Activated naive CD8-positive, alpha-beta T cell treated with anti-CD3 and anti-CD28 coated beads, Interleukin-2, amount 50 U/mL, for 16 hours (primary cell): ENCODE data around the gene CCDC149.

Experiments
- DNase-seq: peaks from one replicate; pipeline ENCODE4 v3.0.0-alpha.2; 2020; ENCODE audit warnings: low read depth, low spot score

The CCDC149 gene

DNA sequence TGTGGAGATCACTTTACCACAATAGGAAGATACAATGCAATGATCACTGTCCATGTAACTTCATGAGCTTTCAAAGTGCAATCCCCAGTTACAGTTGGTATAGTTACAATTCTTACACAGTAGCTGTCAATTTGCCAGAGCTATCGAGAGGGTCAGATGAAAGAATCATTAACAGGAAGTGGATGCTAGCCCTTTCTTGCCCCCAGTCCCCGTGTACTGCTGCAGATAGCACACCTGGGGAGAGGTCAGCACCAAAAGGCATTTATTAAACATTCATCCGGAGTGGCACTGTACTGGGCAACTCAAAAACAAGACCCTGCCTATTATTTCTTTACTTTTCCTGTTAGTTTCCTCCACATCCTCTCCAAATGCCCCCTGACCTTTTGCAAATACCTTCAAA, 69.7 kb downstream of the CCDC149 start:
- DNase-seq = no peak

DNA sequence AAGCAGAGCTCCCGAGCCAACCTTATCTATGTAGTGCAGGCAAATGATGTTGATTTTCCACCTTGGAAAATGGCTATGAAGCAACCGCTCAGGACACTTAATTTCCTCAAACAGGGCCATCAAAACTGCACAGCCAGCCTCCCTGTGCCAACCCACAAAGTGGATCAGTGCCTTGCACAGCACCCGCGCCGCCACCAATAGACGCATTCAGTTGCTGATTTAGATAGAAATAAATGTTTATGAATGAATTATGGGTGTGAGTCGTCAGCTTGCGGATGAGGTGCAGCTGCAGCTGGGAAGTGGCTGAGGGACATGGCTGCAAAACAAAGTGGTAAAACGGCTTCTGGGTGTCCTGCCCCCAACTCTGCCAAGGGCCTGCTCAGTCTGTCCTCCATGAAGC, 70.5 kb downstream of the CCDC149 start:
- DNase-seq = no peak

DNA sequence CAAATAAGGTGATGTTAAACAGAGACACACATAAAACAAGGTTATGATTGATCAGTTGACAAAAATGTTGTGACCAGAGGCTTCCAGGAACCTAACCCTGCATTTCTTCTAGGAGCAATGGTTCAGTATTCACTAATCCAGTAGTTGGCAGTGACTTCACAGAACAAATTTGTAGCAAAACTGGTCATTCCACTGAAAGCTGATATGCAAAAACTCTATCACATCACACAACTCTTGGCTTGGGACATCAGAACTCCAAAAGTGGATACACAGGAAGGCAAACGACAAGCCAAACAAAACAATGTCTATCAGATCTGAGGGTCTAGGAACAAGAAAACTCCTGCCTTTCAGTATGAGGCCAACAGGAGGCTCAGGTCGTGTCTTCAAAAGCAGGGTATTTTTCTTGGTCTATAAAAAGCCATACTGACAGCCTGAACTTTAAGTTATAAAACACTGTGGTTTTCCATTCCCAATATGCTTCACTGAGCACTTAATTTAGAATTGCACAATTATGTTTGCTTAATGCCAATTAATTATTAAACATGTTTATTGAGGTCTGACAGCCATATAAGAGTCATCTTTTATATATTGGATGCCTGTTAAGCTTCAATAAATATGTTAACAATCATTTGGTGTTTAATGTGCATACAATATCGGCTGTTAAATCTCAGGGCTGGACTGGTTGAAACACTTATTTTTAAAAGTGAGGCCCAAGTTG, 71.9 kb downstream of the CCDC149 start:
- DNase-seq = no peak

DNA sequence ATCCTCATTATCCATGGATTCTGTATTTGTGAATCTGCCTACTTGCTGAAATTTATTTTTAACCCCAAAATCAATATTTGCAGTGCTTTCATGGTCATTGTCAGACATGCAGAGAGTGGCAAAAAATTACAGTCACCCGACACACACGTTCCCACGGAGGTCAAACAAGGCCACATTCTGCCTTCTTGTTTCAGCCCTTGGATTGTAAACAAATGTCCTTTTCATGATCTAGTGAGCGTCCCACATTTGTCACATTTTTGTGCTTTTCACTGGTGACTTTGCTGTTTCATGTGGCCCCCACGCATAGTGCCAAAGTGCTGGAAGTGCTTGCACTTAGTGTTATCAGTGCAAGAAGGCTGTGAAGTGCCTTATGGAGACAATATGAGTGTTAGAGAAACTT, 72.5 kb downstream of the CCDC149 start:
- DNase-seq = no peak

DNA sequence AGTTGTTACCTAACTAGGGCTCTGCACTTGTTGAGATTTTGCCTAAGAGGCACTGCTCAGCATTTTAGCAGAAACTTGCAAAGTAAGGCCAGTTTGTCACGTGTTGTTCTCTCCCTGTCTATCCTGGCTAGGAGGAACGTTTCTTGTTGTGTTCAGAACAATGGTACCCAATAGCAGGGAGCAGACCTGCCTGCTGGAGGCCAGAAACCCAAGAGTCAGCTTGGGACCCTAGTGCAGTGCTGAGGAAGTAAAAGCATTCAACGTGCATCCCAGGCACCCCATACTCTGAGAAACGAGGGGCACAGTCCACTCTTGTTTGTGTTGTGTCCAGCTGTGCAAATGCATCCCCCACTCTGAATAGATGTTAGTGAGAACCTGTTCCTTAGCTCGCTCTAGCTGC, 75.1 kb downstream of the CCDC149 start:
- no peak for DNase-seq

DNA sequence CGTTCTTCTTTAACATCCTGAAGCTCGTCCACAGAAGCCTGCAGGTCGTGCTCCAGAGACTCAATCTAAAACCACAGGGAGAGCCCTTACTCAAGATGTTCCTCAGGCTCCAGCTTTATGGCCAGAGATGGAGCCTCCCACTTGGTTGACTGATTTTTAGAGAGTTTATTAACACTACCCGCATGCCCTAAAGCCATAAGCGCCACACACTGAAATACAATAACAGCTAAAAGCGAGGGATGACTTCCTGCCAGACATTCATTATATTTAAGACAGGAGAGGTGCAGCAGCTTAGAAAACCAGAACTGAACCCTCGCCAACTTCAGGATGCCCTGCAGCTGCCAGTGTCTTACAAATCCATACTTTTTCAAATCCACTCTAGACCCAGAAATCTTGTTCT, 75.5 kb downstream of the CCDC149 start:
- DNase-seq = no peak

DNA sequence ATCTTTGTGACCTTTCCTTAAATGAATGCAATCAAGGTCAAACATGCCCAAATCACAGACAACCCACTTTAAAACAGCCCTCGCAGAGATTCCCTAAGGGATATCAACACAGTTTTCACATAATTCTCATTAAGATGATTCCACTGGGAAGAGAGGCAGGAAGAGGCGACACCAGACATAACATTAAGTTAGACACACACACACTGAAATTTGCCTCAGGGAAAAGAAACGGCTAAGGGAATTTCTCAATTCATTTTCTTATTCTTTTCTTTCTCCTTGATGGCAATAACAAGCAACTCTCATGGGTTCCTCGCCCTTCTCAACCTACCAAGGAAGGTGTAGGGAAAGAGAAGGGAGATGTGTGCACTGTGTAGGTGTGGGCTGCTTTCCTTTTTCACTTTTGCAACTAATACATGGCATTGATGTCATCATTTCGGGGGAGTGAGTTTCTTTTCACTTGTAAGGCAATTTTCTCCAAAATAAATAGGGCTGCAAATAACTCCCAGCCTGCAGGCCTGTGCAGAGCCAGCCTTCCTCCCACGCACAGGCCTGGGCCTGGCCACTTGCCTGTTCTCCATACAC, 76.1 kb downstream of the CCDC149 start:
- DNase-seq = no peak

DNA sequence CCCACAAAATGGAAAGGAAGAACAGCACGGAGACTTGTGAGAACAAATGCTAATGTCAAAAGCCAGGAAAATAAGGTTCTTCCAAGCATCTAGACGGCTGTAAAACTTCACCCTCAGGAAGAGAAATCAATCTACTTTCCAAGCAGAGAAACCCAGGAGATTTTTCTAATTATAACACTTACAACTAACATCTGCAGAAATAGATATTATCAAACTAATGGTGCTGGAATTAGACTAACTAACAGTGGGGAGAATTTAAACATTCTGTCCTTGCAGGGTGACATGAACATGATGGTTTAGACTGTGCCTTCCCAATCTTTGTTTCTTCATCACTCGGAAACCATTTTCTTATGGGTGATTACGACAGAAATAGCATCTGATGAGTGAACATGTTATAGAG, 77.1 kb downstream of the CCDC149 start:
- no peak for DNase-seq

DNA sequence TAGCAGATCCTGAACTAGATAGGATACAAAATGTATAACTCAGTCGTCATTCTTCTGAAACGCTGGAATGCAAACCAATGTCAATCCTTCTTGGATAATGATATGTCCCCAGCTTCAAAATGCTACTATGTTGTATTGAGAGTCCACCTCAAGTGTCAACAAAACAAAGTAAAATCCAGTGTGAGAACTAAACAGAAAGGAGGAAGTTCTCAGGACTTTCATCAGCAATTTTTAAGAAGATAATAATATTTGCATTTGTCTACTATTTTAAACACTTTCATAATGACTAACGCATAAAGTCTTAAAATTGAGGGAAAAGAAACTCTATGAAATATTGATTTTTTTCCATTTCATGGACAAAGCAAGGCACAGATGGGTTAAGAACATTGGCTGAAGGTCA, 81.2 kb downstream of the CCDC149 start:
- DNase-seq = no peak

DNA sequence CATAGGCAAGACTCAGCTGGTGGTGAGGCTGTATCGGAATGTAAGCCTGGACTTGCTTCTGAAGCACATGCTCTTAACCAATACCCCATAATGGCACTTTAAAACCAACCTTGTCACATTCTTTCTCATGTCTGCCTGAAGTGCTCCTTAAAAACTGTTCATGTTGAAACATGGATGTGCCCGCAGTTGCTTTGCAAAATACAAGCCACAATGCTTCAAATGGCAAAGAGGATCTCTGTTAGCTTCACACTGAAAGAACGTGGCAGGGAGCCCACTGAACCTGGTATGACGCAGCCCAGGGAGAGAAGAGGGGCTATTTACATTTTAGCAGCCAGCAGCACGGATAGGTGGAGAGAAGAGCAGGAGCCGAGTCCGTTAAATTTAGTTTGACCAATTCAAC, 88.1 kb downstream of the CCDC149 start:
- DNase-seq = no peak

DNA sequence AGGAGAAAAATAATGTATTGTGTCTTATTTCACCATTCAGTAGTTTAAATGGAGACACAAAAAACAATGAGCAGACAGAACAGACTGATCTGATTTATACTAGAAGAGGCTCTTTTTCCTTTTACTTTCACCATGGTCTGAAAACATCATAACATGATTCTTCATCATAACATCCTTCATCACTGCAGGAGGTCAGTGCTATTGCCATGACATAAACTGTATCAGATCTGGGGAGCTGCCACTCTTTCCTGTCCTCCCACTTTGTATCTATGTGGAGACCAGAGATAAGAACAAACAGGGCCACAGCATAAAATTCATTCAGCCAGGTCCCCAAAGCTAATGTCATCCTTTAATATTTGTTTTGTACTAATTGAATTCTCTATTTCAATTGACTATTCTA, 92.3 kb downstream of the CCDC149 start:
- DNase-seq = no peak

DNA sequence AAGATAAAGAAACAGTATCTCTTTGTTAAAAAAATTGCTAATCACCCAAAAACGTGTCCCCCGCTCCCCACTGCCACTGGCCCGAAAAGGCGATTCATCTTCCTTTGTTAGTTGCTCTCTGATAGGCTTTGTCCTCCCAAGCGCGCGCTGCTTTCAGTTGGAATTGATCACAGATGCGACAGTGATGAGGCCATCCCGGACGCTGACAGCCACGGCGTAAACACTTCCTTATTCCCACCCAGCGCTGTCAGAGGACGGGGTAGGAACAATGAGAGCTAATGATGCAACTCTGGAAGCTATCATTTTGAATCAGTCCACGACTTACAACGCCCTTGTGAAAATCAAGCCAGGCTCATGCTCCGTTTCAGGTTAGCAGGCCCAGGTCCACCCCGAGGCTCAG, 96.0 kb downstream of the CCDC149 start:
- DNase-seq = no peak

DNA sequence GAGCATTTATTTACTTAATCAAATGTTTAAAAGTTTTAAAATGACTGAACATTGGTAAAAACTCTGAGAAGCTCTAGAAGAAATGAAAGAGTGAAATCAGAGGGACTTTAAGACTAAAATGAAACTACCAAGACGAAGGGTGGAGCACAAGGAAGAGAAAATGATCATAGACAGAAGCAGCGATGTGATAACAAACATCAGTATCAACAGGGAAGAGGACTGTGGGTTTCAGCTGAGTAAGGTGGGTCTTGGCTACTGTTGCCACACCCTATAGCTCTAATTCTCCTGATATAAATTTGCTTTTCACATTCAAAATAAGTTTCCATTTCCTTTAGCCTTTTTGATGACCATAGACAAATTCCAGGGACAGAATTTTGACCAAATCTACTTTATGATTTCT, 99.1 kb downstream of the CCDC149 start:
- no peak for DNase-seq

DNA sequence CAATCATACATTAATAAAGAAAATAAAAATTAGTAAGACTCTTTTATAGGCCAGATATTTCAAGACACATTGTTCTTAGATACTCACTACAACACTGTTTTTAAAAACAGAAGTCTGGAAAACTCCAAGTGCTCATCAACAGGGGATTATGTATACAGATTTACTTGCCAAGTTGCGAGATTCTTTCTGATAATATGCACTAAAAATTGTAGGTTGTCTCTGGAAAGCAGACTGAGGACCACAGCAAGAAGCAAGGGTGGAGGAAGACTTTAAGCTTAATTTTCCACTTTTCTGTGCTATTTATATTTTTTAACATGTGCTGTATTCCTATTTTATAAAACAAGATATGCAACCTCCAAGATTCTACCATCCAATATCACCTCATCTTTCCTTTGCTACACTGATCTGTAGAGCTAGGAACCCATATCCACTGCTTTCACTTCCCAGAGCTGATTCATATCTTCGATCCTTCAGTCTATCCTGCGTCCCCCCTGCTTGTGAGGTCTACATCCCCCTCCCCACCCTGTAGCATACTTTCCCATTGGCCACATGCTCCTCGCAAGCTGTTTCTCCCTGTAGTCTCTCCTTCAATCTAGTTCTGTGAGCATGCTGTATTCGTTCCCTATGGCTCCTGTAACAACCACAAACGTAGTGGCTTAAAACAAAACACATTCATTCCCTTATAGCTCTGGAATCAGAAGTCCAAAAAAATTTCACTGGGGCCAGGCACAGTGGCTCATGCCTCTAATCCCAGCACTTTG, 101.8 kb downstream of the CCDC149 start:
- DNase-seq = no peak

DNA sequence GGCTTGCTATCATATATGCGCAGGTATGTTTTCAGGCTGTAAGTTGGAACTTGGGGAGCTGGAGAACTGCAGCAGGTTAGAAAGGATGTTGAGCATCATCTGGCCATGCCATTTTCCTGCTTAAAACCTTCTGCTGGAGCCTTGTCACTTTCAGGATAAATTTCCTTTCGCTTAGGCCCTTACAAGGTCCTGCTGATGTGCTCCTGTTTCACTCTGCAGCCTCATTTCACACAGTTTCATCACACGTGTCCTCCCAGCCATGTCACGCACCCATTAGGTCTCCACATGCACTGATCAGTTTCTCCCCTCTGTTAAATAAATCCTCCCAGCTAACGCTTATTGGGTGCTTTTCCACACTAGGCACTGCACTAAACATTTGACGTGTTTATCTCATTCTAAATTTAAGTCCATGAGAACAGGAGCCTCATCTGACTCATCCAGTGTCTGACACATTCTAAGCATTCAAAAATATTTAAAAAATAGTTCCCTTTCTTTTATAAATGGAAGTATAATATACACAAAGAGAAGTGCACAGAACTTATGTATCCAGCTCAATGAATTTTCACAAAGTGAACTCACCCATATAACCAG, 102.9 kb downstream of the CCDC149 start:
- DNase-seq = no peak

DNA sequence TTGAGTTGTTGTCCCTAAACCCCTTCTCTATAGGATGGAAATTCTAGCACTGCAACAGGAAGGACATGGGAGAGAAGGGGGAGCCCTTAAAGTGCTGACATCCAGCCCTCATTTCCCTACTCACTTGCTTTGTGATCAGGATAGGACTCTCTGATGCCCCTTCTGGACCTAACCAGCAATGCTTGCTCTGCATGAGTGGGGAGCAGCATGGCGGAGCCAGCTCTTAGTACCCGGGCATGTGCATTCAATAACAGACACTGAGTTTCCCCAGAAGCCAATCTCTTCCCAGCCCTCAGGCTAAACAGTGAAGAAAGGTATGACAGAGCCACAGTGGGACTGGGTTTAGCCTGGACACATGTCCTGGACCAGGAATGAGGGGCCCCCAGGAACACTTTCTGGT, 103.5 kb downstream of the CCDC149 start:
- no peak for DNase-seq

DNA sequence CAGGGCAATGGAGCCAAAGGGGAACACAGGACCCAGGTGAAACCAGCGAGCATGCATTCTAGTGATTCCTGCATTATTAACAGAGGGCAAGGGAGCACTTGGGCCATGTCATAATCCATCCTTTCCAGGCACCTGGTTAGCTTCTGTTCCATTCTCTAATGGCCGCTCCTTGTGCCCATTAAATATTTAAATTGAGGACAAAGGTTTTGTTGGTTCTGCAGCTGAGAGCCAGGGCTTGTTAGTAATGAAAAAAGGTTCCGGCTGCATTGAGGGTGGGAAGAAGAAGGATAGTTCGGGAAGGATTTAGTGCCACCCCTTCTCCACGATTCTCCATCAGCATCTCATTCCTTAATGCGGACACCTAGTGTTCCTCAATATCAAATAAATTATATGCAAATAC, 103.9 kb downstream of the CCDC149 start:
- no peak for DNase-seq

DNA sequence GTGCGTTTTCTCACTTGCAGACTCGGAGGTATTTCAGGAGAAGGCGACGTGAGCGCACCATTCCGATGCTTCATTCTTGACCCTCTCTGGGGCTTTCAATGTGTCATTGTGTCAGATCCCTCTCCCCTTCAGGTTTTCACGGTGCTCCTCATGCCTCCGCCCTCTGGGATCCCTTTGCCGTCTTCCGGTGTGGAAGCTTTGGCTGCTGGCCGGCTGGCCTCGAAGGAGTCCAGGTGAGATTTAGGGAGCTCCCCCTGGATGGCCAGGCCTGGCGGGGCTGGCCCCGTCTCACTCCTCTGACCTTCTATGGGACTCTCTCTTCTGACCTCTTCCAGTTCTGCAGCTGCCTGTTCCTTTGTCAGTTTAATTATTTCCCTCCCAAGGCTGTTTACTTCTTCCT, 104.6 kb downstream of the CCDC149 start:
- DNase-seq = no peak

DNA sequence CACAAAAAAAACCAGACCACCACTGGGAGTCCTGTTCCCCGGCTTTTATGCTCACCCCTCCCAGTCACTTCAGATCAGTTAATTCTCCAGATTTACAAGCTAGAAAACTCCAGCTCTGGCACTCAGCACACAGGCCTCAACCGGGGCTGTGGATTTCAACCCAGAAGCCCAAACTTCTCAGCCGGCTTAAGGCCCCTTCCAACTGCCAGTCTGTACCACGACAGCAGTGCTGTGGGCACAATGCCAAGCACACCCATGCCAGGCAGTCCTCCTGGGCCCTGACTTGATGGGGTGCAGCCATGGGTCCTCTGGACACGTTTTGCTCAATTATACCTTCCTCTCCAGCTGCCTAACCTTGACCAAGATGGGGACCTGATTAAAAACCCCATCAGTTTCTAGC, 105.2 kb downstream of the CCDC149 start:
- DNase-seq = no peak

DNA sequence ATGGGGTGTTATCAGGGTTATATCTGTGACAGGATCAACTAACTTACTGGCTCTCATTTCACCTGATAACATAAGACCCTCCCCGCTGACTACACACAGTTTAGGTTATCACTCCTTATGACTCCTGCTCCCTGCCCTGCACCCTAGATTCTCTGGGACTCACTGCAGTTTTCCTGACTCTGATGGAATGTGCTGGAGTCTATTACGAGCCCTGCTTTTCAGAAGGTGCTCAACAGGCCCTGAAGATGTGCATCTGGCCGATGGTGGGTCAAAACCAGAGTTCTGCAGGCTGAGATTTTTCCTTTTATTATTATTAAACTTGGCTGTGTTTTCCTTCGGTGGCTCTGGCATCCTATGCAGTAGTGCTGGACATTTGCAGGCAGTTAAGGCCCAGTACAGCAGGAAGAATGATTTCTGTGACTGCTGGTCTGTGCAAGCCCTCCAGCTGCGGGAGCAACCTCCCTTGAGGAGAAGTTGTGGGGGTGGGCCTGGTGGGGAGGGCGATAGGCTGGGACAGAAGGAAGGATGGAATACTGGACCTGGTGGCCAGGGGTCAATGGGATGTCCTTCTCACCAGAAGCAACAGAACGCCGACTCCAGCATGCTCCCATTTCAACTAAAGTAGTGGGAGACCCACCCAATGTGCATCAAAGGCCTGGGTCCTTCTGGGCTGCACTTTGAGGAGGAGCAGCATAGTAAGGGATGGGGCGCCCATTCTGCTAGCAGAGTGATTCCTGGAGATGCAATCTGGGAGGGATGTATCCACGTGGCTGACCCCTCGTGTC, 106.4 kb downstream of the CCDC149 start:
- no peak for DNase-seq

DNA sequence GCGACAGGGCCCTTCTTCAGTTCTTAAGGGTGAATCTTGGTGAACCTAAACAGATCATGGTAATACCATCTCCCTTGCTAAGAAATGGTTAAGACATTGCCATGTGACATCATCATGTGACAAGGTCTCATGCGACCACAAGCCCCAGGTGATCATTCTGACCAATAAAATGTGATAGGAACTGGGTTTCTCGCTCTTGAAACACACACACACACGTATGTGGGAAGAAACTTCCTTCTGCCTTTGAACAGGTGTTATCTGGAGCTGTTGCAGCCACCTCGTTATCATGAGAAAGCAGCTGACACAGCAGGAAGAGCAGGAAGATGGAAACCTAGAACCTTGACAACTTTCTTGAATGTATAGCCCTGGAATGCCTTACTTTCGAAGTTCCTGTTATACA, 107.3 kb downstream of the CCDC149 start:
- no peak for DNase-seq

DNA sequence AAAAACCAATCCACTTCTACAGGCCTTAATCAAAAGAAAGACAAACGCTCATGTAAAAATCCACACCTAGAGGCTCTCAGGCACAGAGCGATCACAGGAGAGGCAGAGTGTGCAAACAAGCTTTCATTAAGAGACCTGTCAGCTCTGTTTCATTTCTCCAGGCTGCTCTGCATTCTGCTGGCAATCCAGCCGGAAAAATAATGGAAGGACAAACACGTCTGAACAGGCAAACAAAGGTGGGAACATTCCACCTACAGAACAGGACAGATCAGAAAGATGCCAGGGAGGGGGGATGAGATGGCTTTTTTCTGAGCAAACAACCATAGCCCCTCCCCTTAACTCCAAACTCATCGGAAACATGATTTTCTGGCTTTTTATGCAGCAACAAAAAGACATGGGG, 107.8 kb downstream of the CCDC149 start:
- DNase-seq = no peak
